CD4-positive, alpha-beta memory T cell (primary cell): Measurements from ENCODE around the gene TOP2B. TPM values are rescaled to one million over a fixed set of nuclear protein-coding genes. Genes with fewer than 3 reads are reported as not detected.

Experiments used
- CTCF ChIA-PET: fragments of 350-600 bp; sonication (Branson Sonifier 250); formaldehyde crosslinking; loops from one replicate; lab custom pipeline; 2021; ENCODE audit warnings: inconsistent platforms; ENCODE audit not compliant: partially characterized antibody; lab: Charles Lee
- POLR2A ChIA-PET: fragments of 350-600 bp; sonication (Branson Sonifier 250); formaldehyde crosslinking; loops from one replicate; lab custom pipeline; 2021; ENCODE audit not compliant: partially characterized antibody; lab: Charles Lee
- DNase-seq, 5 donors: peaks; one replicate each; pipeline versions ENCODE4 v3.0.0 to v3.0.0-alpha.2; 2020 to 2022; ENCODE audit warnings: mixed read lengths in 1 of 5
- H3K27ac ChIP-seq: one replicate; pipeline ENCODE4 v1.7.0; 2013; ENCODE audit warnings: low read depth, low read length
- H3K27me3 ChIP-seq: 2 replicates; pipeline ENCODE4 v1.7.0; 2013; ENCODE audit warnings: mild to moderate bottlenecking, low read length, moderate library complexity; ENCODE audit not compliant: insufficient read depth
- H3K36me3 ChIP-seq: 2 replicates; pipeline ENCODE4 v1.7.0; 2013; ENCODE audit warnings: mild to moderate bottlenecking, low read length, moderate library complexity; ENCODE audit not compliant: insufficient read depth
- H3K4me1 ChIP-seq: 2 replicates; pipeline ENCODE4 v1.7.0; 2013; ENCODE audit warnings: mild to moderate bottlenecking, low read length, moderate library complexity; ENCODE audit not compliant: insufficient read depth
- H3K4me3 ChIP-seq, 2 donors: one replicate each; pipeline ENCODE4 v1.7.0; 2013; ENCODE audit warnings: low read length in 2 of 2, mild to moderate bottlenecking in 1 of 2
- H3K9me3 ChIP-seq, 2 donors: one replicate each; pipeline ENCODE4 v1.7.0; 2013; ENCODE audit warnings: low read length in 2 of 2, control low read depth in 1 of 2; ENCODE audit not compliant: control insufficient read depth in 1 of 2
- H3K27ac Mint-ChIP-seq, 7 donors: one replicate each; pipeline ENCODE4 v1.8.0; 2020 to 2021; ENCODE audit warnings: mixed read lengths in 7 of 7, mild to moderate bottlenecking in 6 of 7, inconsistent platforms in 3 of 7, moderate library complexity in 3 of 7
- H3K27me3 Mint-ChIP-seq, 2 donors: one replicate each; pipeline ENCODE4 v1.8.0; 2020 to 2021; ENCODE audit warnings: mixed read lengths in 2 of 2
- H3K36me3 Mint-ChIP-seq, 2 donors: one replicate each; pipeline ENCODE4 v1.8.0; 2020 to 2021; ENCODE audit warnings: mixed read lengths in 2 of 2, inconsistent platforms in 1 of 2, mild to moderate bottlenecking in 1 of 2
- H3K4me1 Mint-ChIP-seq, 4 donors: one replicate each; pipeline ENCODE4 v1.8.0; 2020 to 2021; ENCODE audit warnings: mixed read lengths in 4 of 4, mild to moderate bottlenecking in 1 of 4
- H3K4me3 Mint-ChIP-seq, 8 donors: one replicate each; pipeline ENCODE4 v1.8.0; 2020 to 2021; ENCODE audit warnings: mixed read lengths in 8 of 8, mild to moderate bottlenecking in 7 of 8, moderate library complexity in 6 of 8, inconsistent platforms in 3 of 8
- H3K9me3 Mint-ChIP-seq, 8 donors: one replicate each; pipeline ENCODE4 v1.8.0; 2020 to 2021; ENCODE audit warnings: mixed read lengths in 8 of 8, mild to moderate bottlenecking in 5 of 8, inconsistent platforms in 3 of 8, moderate library complexity in 1 of 8
- intact Hi-C: fragments of 100-400 bp; cut with micrococcal nuclease; formaldehyde crosslinking; loops from one replicate; pipeline ENCODE4 v1.15.1; 2023
- polyA plus RNA-seq, 2 donors: library from polyadenylated mRNA; unstranded; fragments of 300-500 nt; fragmentation: Illumina TruSeq; gene quantifications; one replicate each; pipeline ENCODE4 v1.2.3, GENCODE V29; 2021
- total RNA-seq, 2 experiments: library from RNA; stranded (reverse); gene quantifications; one replicate each; pipeline ENCODE4 v1.2.3, GENCODE V29; 2021

The TOP2B gene
- total and polyA plus RNA-seq, 4 experiments from 2014 or later: 28.9 to 175 (median 133) TPM

GRCh38 chr3:25631989-25632388 is 32.7 kb downstream of the TOP2B start:
- CTCF ChIA-PET: interaction anchor here (2.9 kb wide), 1 partner anchor 16 kb away, joined by 12 read pairs; no protein-coding TSS in a partner anchor
- Mint-ChIP-seq H3K27me3 (no peaks in the 10 kb centered on the region), H3K36me3 (peaks cover 61 to 65% of the 10 kb centered on the region in 2 donors), H3K4me1 (peaks cover 4 to 13% (median 11%) of the 10 kb centered on the region in 4 donors), H3K4me3 (no peak overlapping the region), H3K9me3 (no peaks in the 10 kb centered on the region), H3K27ac (peak overlapping the region in 1 of 7 donors; percentile 10)
- intact Hi-C loops: no loop called here
- POLR2A ChIA-PET: no interaction called here
- no peaks in the 10 kb centered on the region for H3K4me1 ChIP-seq
- no peaks in the 10 kb centered on the region for H3K9me3 ChIP-seq
- H3K36me3 ChIP-seq: peaks cover 23% of the 10 kb centered on the region
- no peaks in the 10 kb centered on the region for H3K27me3 ChIP-seq
- no peak for DNase-seq
- no peak overlapping the region for H3K4me3 ChIP-seq
- no peak overlapping the region for H3K27ac ChIP-seq

GRCh38 chr3:25621087-25621486 is 43.6 kb downstream of the TOP2B start:
- H3K27ac Mint-ChIP-seq: peak overlapping the region in 4 of 7 donors; percentile 0 to 76 (median 70)
- peaks cover 57% of the 10 kb centered on the region for H3K36me3 ChIP-seq
- no peak overlapping the region for H3K4me3 Mint-ChIP-seq
- H3K9me3 ChIP-seq: no peaks in the 10 kb centered on the region
- H3K4me1 Mint-ChIP-seq: peaks cover 0 to 12% (median 2%) of the 10 kb centered on the region in 4 donors
- ChIA-PET CTCF (interaction anchor here (1.7 kb wide), 1 partner anchor 13 kb away, joined by 3 read pairs; no protein-coding TSS in a partner anchor), POLR2A (interaction anchor here (0.9 kb wide), 1 partner anchor 28 kb away, joined by 3 read pairs; no protein-coding TSS in a partner anchor)
- no peaks in the 10 kb centered on the region for H3K27me3 Mint-ChIP-seq
- H3K4me1 ChIP-seq: no peaks in the 10 kb centered on the region
- no peaks in the 10 kb centered on the region for H3K9me3 Mint-ChIP-seq
- peaks cover 45 to 74% of the 10 kb centered on the region in 2 donors for H3K36me3 Mint-ChIP-seq
- no peak overlapping the region for H3K27ac ChIP-seq
- H3K4me3 ChIP-seq: no peak overlapping the region
- DNase-seq: no peak
- intact Hi-C loops: no loop called here
- H3K27me3 ChIP-seq: no peaks in the 10 kb centered on the region

GRCh38 chr3:25620493-25620892 is 44.2 kb downstream of the TOP2B start:
- no peaks in the 10 kb centered on the region for H3K27me3 ChIP-seq
- no peaks in the 10 kb centered on the region for H3K9me3 ChIP-seq
- H3K4me3 ChIP-seq: no peak overlapping the region
- H3K36me3 Mint-ChIP-seq: peaks cover 43 to 72% of the 10 kb centered on the region in 2 donors
- intact Hi-C loops: no loop called here
- DNase-seq: no peak
- no peak overlapping the region for H3K27ac ChIP-seq
- H3K27me3 Mint-ChIP-seq: no peaks in the 10 kb centered on the region
- H3K4me3 Mint-ChIP-seq: no peak overlapping the region
- ChIA-PET POLR2A (interaction anchor here (0.9 kb wide), 1 partner anchor 27 kb away, joined by 3 read pairs; no protein-coding TSS in a partner anchor), CTCF (interaction anchor here (1.7 kb wide), 1 partner anchor 14 kb away, joined by 3 read pairs; no protein-coding TSS in a partner anchor)
- H3K27ac Mint-ChIP-seq: peak overlapping the region in 1 of 7 donors; percentile 74
- no peaks in the 10 kb centered on the region for H3K9me3 Mint-ChIP-seq
- H3K4me1 ChIP-seq: no peaks in the 10 kb centered on the region
- peaks cover 0 to 12% (median 2%) of the 10 kb centered on the region in 4 donors for H3K4me1 Mint-ChIP-seq
- H3K36me3 ChIP-seq: peaks cover 53% of the 10 kb centered on the region

DNA sequence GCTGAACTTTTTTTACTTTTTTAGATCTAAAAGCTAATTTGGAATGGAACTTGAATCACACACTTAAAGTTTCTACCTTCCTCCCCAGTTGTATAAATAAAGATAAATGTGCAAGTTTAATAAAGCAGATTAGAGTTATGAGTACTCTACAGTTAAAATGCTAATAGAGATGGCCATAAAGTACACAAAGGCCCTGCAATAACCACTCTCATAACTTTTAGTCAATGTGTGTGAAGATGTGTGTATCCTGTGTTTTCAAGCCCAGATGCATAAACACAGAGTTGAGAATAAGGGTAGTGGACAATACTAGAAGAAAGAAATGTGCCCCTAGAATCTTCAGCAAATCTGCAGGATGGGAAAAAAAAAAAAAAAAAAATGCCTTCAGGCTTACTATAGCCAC is 45.3 kb downstream of the TOP2B start:
- intact Hi-C loops: no loop called here
- Histone ChIP-seq H3K9me3 (no peaks in the 10 kb centered on the region), H3K27ac (no peak overlapping the region), H3K4me3 (no peak overlapping the region), H3K27me3 (no peaks in the 10 kb centered on the region), H3K4me1 (peaks cover 4% of the 10 kb centered on the region), H3K36me3 (peaks cover 43% of the 10 kb centered on the region)
- CTCF ChIA-PET: no interaction called here
- H3K9me3 Mint-ChIP-seq: no peaks in the 10 kb centered on the region
- peak overlapping the region in 4 of 7 donors; percentile 2 to 78 (median 54) for H3K27ac Mint-ChIP-seq
- peaks cover 0 to 12% (median 2%) of the 10 kb centered on the region in 4 donors for H3K4me1 Mint-ChIP-seq
- no peak for DNase-seq
- no peaks in the 10 kb centered on the region for H3K27me3 Mint-ChIP-seq
- POLR2A ChIA-PET: no interaction called here
- H3K36me3 Mint-ChIP-seq: peaks cover 47 to 67% of the 10 kb centered on the region in 2 donors
- H3K4me3 Mint-ChIP-seq: no peak overlapping the region

- DNase-seq: no peak
- peaks cover 39% of the 10 kb centered on the region for H3K36me3 ChIP-seq
- peaks cover 46 to 63% of the 10 kb centered on the region in 2 donors for H3K36me3 Mint-ChIP-seq
- H3K9me3 ChIP-seq: no peaks in the 10 kb centered on the region
- no peak overlapping the region for H3K4me3 Mint-ChIP-seq
- intact Hi-C loops: no loop called here
- H3K4me3 ChIP-seq: no peak overlapping the region
- H3K27me3 Mint-ChIP-seq: no peaks in the 10 kb centered on the region
- no peaks in the 10 kb centered on the region for H3K27me3 ChIP-seq
- no peaks in the 10 kb centered on the region for H3K9me3 Mint-ChIP-seq
- peaks cover 0 to 14% (median 2%) of the 10 kb centered on the region in 4 donors for H3K4me1 Mint-ChIP-seq
- H3K4me1 ChIP-seq: peaks cover 4% of the 10 kb centered on the region
- CTCF ChIA-PET: interaction anchor here (1.2 kb wide), 1 partner anchor 30 kb away, joined by 3 read pairs; no protein-coding TSS in a partner anchor
- H3K27ac Mint-ChIP-seq: peak overlapping the region in 5 of 7 donors; percentile 10 to 79 (median 47)
- POLR2A ChIA-PET: no interaction called here
- no peak overlapping the region for H3K27ac ChIP-seq
These were observed 46.7 kb downstream of the TOP2B start for GRCh38 chr3:25618028-25618427.

GRCh38 chr3:25611193-25611592 is 53.5 kb downstream of the TOP2B start:
- CTCF ChIA-PET: interaction anchor here (1.2 kb wide), 1 partner anchor 18 kb away, joined by 6 read pairs; no protein-coding TSS in a partner anchor
- peaks cover 0 to 7% (median 1%) of the 10 kb centered on the region in 4 donors for H3K4me1 Mint-ChIP-seq
- Histone ChIP-seq H3K27me3 (no peaks in the 10 kb centered on the region), H3K36me3 (peaks cover 51% of the 10 kb centered on the region), H3K4me3 (no peak overlapping the region), H3K9me3 (no peaks in the 10 kb centered on the region), H3K4me1 (peaks cover 4% of the 10 kb centered on the region), H3K27ac (no peak overlapping the region)
- peak overlapping the region in 2 of 7 donors; percentile 6 to 49 for H3K27ac Mint-ChIP-seq
- POLR2A ChIA-PET: no interaction called here
- H3K36me3 Mint-ChIP-seq: peaks cover 54 to 66% of the 10 kb centered on the region in 2 donors
- intact Hi-C loops: no loop called here
- H3K9me3 Mint-ChIP-seq: no peaks in the 10 kb centered on the region
- DNase-seq: no peak
- H3K4me3 Mint-ChIP-seq: no peak overlapping the region
- H3K27me3 Mint-ChIP-seq: no peaks in the 10 kb centered on the region

DNA sequence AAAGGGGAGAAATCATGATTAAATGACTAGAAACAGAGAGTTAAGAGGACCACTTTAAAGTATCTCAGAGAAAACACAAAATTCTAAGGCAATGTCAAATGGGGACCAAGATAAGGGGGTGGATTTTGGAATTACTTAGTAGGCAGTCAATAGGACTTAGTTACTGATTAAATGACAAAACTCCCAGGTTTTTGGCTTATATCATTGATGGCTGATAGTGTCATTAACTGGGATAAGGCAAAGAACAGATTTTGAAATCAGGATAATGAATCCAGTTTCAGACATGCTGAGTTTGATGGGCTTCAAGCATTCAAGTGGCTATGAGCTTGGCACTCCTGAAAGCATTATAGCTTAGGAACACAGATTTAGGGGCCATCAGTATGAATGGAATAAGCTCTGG is 53.9 kb downstream of the TOP2B start:
- CTCF ChIA-PET: interaction anchor here (1.2 kb wide), 1 partner anchor 17 kb away, joined by 6 read pairs; no protein-coding TSS in a partner anchor
- no peak overlapping the region for H3K27ac ChIP-seq
- DNase-seq: no peak
- peaks cover 56 to 68% of the 10 kb centered on the region in 2 donors for H3K36me3 Mint-ChIP-seq
- H3K4me1 Mint-ChIP-seq: peaks cover 0 to 8% (median 1%) of the 10 kb centered on the region in 4 donors
- intact Hi-C loops: no loop called here
- H3K4me1 ChIP-seq: peaks cover 4% of the 10 kb centered on the region
- H3K27me3 Mint-ChIP-seq: no peaks in the 10 kb centered on the region
- peak overlapping the region in 3 of 7 donors; percentile 6 to 49 (median 6) for H3K27ac Mint-ChIP-seq
- no peaks in the 10 kb centered on the region for H3K9me3 Mint-ChIP-seq
- H3K9me3 ChIP-seq: no peaks in the 10 kb centered on the region
- H3K27me3 ChIP-seq: no peaks in the 10 kb centered on the region
- no peak overlapping the region for H3K4me3 Mint-ChIP-seq
- POLR2A ChIA-PET: no interaction called here
- no peak overlapping the region for H3K4me3 ChIP-seq
- H3K36me3 ChIP-seq: peaks cover 51% of the 10 kb centered on the region
